ENCODE measurements around the gene SMURF1.

The SMURF1 gene

GRCh38 chr7:99002148-99002826 is 141.6 kb downstream of the SMURF1 start:
- Histone ChIP-seq H2AFZ (no peak overlapping the region), H3K9me3 (ENCODE audit: control insufficient read depth, low read length) (no peaks in the 10 kb centered on the region), H3K36me3 (ENCODE audit: control insufficient read depth, insufficient read depth, low read length) (no peaks in the 10 kb centered on the region), H3K79me2 (no peaks in the 10 kb centered on the region), H3K4me2 (ENCODE audit: low read length) (no peak overlapping the region), H3K27me3 (ENCODE audit: control insufficient read depth, insufficient read depth, low read length) (no peaks in the 10 kb centered on the region), H3K4me3 (ENCODE audit: low read depth, low read length) (no peak overlapping the region), H3K27ac (no peak overlapping the region), H3K9ac (no peak overlapping the region), H3K4me1 (no peaks in the 10 kb centered on the region)
- TF ChIP-seq CTCF (IDR thresholded peaks at IDR 0.05) = no peak

DNA sequence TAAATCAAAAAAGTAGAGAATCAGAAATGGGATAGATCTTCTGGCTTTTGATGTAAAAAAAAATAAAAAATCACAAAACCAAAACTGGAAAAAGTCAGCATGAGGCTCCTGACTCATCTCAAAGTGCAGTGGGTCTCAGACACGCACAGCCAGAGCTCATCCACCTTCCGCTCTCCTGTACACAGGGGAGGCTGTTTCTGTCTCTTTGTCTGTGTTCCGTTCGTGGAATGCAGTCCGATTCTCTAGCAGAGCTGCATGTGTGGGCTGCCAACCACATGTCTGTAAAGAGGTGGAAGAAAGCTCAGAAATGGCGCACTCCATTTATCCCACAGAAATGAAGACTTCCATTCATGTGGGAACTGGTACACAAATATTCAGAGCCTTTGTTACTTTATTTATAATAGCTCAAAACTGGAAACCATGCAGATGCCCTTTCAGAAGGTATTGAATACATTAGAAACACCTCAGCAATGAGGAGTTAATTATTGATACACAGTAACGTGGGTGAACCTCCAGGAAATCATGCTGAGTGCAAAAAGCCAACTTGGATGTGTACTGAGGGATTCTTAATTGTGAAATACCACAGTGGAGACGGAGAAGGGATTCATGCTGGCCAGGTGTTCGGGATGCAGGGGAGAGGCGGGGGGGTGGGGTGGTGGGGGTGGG is 142.3 kb downstream of the SMURF1 start:
- no peaks in the 10 kb centered on the region for H3K4me1 ChIP-seq
- no peak overlapping the region for H3K9ac ChIP-seq
- no peak overlapping the region for H2AFZ ChIP-seq
- no peaks in the 10 kb centered on the region for H3K36me3 ChIP-seq (ENCODE audit: control insufficient read depth, insufficient read depth, low read length)
- H3K79me2 ChIP-seq = no peaks in the 10 kb centered on the region
- H3K9me3 ChIP-seq (ENCODE audit: control insufficient read depth, low read length) = no peaks in the 10 kb centered on the region
- TF ChIP-seq CTCF (IDR thresholded peaks at IDR 0.05) = no peak
- no peaks in the 10 kb centered on the region for H3K27me3 ChIP-seq (ENCODE audit: control insufficient read depth, insufficient read depth, low read length)
- H3K4me3 ChIP-seq (ENCODE audit: low read depth, low read length) = no peak overlapping the region
- H3K27ac ChIP-seq = no peak overlapping the region
- no peak overlapping the region for H3K4me2 ChIP-seq (ENCODE audit: low read length)

DNA sequence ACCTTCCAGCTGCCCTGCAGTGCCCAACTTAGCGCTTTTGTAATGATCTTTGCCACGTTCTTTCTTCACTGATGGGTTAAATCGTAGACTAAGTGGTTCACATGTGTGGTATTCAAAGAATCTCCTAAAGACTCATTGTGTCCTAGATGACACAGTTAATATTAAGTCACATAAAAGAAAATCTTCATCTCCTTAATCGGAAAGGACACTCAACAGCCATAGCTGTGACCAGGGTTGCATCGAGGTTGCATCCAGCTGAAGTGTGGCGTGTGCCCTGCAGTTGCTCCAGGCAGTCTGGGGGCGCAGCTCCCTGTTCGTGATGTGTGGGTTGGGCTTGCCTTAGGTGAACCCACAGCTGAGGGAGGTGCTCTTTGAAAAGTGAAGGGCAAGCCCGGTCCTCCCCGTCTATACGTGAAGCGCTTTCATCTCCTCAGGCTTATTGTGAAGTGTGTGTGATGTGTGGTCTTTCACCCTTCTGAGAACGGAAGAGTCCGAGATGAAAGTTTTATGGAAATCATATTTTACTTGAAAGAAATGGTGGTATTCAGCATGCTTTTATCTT is 142.9 kb downstream of the SMURF1 start:
- no peak overlapping the region for H3K9ac ChIP-seq
- H3K27me3 ChIP-seq (ENCODE audit: control insufficient read depth, insufficient read depth, low read length) = no peaks in the 10 kb centered on the region
- no peak overlapping the region for H2AFZ ChIP-seq
- TF ChIP-seq CTCF (IDR thresholded peaks at IDR 0.05) = no peak
- H3K4me3 ChIP-seq (ENCODE audit: low read depth, low read length) = no peak overlapping the region
- no peaks in the 10 kb centered on the region for H3K4me1 ChIP-seq
- no peaks in the 10 kb centered on the region for H3K9me3 ChIP-seq (ENCODE audit: control insufficient read depth, low read length)
- no peak overlapping the region for H3K4me2 ChIP-seq (ENCODE audit: low read length)
- H3K27ac ChIP-seq = no peak overlapping the region
- H3K79me2 ChIP-seq = peaks cover under 1% of the 10 kb centered on the region
- H3K36me3 ChIP-seq (ENCODE audit: control insufficient read depth, insufficient read depth, low read length) = no peaks in the 10 kb centered on the region

- H3K4me3 ChIP-seq (ENCODE audit: low read depth, low read length) = no peak overlapping the region
- H3K27ac ChIP-seq = no peak overlapping the region
- no peak overlapping the region for H2AFZ ChIP-seq
- TF ChIP-seq CTCF (IDR thresholded peaks at IDR 0.05) = no peak
- no peak overlapping the region for H3K9ac ChIP-seq
- H3K79me2 ChIP-seq = peaks cover 2% of the 10 kb centered on the region
- H3K27me3 ChIP-seq (ENCODE audit: control insufficient read depth, insufficient read depth, low read length) = no peaks in the 10 kb centered on the region
- no peaks in the 10 kb centered on the region for H3K4me1 ChIP-seq
- no peak overlapping the region for H3K4me2 ChIP-seq (ENCODE audit: low read length)
- H3K9me3 ChIP-seq (ENCODE audit: control insufficient read depth, low read length) = no peaks in the 10 kb centered on the region
- H3K36me3 ChIP-seq (ENCODE audit: control insufficient read depth, insufficient read depth, low read length) = no peaks in the 10 kb centered on the region
Observed at GRCh38 chr7:99000196-99000903, 143.6 kb downstream of the SMURF1 start.

Measured in parathyroid adenoma (tissue), 2 donors.